ENCODE data around the gene FAM221B. TPM values are rescaled to one million over a fixed set of nuclear protein-coding genes. Genes with fewer than 3 reads are reported as not detected.

FAM221B gene
- total RNA-seq, 6 experiments from 2014 or later: not detected

DNA sequence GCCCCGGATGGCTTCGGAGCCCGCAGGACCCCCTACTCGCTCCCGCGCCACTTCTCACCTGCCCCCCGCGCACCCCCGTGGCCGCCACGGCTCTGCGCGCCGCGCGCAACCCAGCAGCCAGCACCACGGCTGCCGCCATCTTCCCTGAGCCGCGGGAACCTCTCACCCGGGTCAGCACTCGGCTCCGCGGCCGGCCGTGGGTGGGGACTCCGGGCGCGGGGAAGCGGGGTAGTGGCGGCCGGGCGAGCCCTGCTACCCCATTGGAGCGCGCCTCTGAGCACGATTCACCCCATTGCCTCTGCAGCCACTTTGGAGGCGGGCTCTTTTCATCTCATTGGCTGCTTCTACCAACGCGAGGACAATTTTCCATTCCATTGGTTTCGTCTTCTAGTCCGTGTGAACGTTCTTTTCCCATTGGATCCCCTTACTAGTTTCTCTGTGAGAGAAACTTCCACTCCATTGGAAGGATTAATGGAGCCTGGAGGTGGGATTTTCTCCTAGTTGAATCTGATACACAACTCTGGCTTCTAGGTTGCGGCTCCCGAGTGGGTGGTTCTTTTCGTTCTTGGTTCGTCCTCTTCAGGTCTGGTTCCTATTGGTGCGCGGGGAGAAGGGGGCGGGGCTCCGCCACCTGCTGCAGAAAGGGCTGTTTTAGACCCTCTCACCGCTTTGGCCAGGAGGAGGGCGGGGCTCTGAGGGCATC, 13.5 kb downstream of the FAM221B start, which contains the start of gene HINT2:
HINT2 (minus strand) TSS at position 202 of the 703 bp plus-strand sequence; CDS start at position 139, 63 bp downstream.
- Histone ChIP-seq H3K9me3 (no peaks in the 10 kb centered on the region), H3K4me1 (peaks cover 0 to 27% (median 17%) of the 10 kb centered on the region in 4 donors), H3K27me3 (no peaks in the 10 kb centered on the region), H3K27ac (peak within 1 kb of the TSS; percentile 98 to 100 (median 99)), H3K4me3 (peak within 1 kb of the TSS; percentile 74 to 100 (median 80)), H3K36me3 (no peaks in the 10 kb centered on the region)
- ATAC-seq: peak; percentile 77 to 88 (median 81)
- 0% methylated on average over 34 of the region's 52 CpGs for WGBS (ENCODE audit: insufficient coverage, low coverage, low lambda C conversion rate, missing lambda C conversion rate)
- intact Hi-C loops (cut with DNase I): no loop called here
- peak; percentile 96 for TF ChIP-seq POLR2A (IDR thresholded peaks at IDR 0.05)
- TF ChIP-seq, protein P1, sequence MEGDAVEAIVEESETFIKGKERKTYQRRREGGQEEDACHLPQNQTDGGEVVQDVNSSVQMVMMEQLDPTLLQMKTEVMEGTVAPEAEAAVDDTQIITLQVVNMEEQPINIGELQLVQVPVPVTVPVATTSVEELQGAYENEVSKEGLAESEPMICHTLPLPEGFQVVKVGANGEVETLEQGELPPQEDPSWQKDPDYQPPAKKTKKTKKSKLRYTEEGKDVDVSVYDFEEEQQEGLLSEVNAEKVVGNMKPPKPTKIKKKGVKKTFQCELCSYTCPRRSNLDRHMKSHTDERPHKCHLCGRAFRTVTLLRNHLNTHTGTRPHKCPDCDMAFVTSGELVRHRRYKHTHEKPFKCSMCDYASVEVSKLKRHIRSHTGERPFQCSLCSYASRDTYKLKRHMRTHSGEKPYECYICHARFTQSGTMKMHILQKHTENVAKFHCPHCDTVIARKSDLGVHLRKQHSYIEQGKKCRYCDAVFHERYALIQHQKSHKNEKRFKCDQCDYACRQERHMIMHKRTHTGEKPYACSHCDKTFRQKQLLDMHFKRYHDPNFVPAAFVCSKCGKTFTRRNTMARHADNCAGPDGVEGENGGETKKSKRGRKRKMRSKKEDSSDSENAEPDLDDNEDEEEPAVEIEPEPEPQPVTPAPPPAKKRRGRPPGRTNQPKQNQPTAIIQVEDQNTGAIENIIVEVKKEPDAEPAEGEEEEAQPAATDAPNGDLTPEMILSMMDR (IDR thresholded peaks at IDR 0.05): peak in 1 of 4 donors; percentile 1
- peak; percentile 98 to 99 (median 98) for DNase-seq

DNA sequence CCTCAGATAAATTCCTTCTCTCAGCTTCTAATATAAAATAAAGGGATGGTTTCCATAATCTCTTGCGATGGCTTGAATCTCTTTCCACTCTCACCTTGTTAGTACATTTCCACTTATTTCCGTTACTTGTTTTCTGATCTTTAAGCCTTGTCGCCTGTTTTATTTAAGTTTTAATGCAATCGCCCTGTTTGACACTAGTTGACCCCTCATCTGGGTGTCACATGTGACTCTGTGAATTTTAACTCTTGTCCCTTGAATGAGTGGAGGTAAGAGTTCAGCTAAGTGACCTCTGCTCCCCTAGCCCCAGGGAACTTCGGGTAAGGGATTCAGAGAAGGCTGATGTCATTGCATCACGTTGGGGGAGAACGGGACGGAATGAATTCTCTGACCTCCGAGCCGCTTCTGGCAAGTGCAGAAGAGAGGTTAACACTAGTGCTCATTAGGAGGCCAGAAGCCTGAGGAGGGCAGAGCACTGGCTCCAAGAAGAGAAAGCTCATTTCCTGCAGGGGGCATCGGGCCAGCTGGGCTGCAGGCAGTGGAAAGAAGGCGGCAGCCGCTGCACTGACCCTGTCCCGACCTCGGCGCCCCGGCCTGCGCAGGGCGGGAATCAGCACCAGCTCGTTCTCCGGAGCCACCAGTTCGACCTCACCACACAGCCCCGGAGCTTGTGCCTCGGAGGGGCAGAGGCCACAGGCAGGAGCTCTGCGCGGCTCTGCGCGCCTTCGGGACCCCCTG, 14.3 kb downstream of the FAM221B start:
- H3K4me1 ChIP-seq: peaks cover 0 to 27% (median 17%) of the 10 kb centered on the region in 4 donors
- no peak for TF ChIP-seq POLR2A (IDR thresholded peaks at IDR 0.05)
- TF ChIP-seq, protein P1 (IDR thresholded peaks at IDR 0.05): peak in 3 of 4 donors; percentile 10 to 18 (median 15)
- H3K27me3 ChIP-seq: no peaks in the 10 kb centered on the region
- peak overlapping the region; percentile 98 to 100 (median 99) for H3K27ac ChIP-seq
- H3K4me3 ChIP-seq: peak overlapping the region; percentile 74 to 100 (median 80)
- no peaks in the 10 kb centered on the region for H3K36me3 ChIP-seq
- DNase-seq (peak; percentile 59 to 90 (median 81)), ATAC-seq (peak; percentile 49 to 65 (median 61))
- no peaks in the 10 kb centered on the region for H3K9me3 ChIP-seq
- 2% methylated on average over 22 of the region's 29 CpGs for WGBS (ENCODE audit: insufficient coverage, low coverage, low lambda C conversion rate, missing lambda C conversion rate)
- intact Hi-C loops (cut with DNase I): no loop called here

DNA sequence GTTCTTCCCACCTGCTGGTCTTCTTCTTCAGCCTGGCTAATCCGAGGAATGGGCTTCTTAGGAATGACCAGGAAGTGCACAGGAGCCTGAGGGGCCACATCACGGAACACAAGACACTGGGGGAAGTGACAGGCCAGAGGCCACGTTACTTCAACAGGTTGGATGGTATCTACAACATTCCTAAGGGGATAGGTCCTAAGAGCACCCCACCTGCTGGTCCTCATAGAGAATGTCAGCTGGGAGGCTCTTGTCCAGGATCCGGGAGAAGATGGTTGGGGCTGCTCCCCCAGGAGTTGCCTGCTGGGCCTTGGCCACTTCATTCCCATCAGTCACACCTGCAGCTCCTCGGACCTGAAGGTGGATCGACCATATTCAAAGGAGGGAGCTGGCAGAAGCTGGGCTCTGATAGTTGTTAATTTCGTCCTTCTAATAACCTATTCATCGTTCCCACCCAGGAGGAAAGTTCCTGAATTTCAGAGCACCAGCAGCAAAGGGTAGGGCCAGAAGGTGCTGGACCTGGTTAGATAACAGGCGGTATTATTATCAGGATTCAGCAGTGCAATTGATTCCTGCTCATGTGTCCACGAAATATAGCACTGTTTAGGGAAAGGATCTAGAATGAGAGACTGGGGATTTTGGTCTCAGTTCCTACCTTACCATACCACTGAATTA, 15.0 kb downstream of the FAM221B start:
- Histone ChIP-seq H3K9me3 (no peaks in the 10 kb centered on the region), H3K36me3 (no peaks in the 10 kb centered on the region), H3K4me1 (peaks cover 0 to 27% (median 17%) of the 10 kb centered on the region in 4 donors), H3K27me3 (no peaks in the 10 kb centered on the region), H3K27ac (peak overlapping the region; percentile 98 to 100 (median 99)), H3K4me3 (peak overlapping the region; percentile 74 to 100 (median 80))
- DNase-seq (no peak), ATAC-seq (no peak)
- intact Hi-C loops (cut with DNase I): no loop called here
- TF ChIP-seq, protein P1 (IDR thresholded peaks at IDR 0.05): peak; percentile 11 to 23 (median 17)
- no peak for TF ChIP-seq POLR2A (IDR thresholded peaks at IDR 0.05)
- 45% methylated on average over 6 of the region's 10 CpGs for WGBS (ENCODE audit: insufficient coverage, low coverage, low lambda C conversion rate, missing lambda C conversion rate)

DNA sequence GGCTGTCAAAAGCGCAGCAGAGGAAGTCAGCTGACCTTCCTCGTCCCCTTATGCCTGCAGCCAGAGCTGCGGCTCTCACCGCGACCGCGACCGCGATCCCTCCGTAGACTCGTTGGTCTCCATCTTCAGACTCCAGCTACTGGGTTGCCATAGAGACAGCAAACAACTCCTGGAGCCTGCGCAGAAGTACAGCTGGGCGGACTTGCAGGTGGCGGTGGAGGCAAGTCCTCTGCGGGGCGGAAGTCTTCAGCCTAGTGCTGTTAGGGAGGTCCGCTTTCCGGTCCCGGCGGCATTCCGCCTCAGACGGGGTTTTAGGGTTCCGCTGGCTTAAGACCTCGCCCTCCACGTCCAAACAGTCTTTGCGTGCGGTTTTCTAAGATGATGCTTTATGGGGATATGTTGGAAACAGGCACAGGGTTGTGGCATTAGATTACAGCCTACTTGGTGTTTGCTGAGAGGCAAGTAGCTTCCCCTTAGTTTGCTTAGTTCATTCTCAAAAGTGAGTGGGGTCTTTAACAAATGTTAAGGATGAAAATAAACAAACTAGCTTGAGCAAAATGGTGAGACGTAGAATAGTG, 16.4 kb downstream of the FAM221B start, which contains the start of gene SPAG8:
SPAG8 (minus strand) TSS at position 238 of the 578 bp plus-strand sequence; CDS start at position 123, 115 bp downstream.
- Histone ChIP-seq H3K27ac (peak within 1 kb of the TSS; percentile 2 to 99 (median 36)), H3K36me3 (peaks cover 0 to 12% (median 0%) of the 10 kb centered on the region in 4 donors), H3K4me3 (peak within 1 kb of the TSS; percentile 23 to 59 (median 37)), H3K9me3 (no peaks in the 10 kb centered on the region), H3K4me1 (peaks cover 0 to 27% (median 17%) of the 10 kb centered on the region in 4 donors), H3K27me3 (no peaks in the 10 kb centered on the region)
- TF ChIP-seq POLR2A (IDR thresholded peaks at IDR 0.05): peak; percentile 23
- TF ChIP-seq, protein P1 (IDR thresholded peaks at IDR 0.05): no peak
- intact Hi-C loops (cut with DNase I): no loop called here
- DNase-seq: peak; percentile 88 to 95 (median 94)
- peak; percentile 55 to 66 (median 56) for ATAC-seq
- WGBS (ENCODE audit: insufficient coverage, low coverage, low lambda C conversion rate, missing lambda C conversion rate): 9% methylated on average over 5 of the region's 28 CpGs
